SJSA1 (cell line): ENCODE data around the gene SMG6. TPM values are rescaled to one million over a fixed set of nuclear protein-coding genes. Genes with fewer than 3 reads are reported as not detected.
"Not testable (repeated sequence)": the region's sequence is repeated elsewhere in the genome, so short reads cannot be mapped to it uniquely, and the experiment has no call there.

Experiments
- DNase-seq, 2 experiments: peaks; one replicate each; pipeline ENCODE4 v3.0.0-alpha.2; 2015 to 2020; ENCODE audit warnings: low spot score in 2 of 2, low read depth in 1 of 2
- H3K27ac ChIP-seq: fragments of 250-450 bp; sonication (Bioruptor Pico); 2 replicates; pipeline ENCODE4 v1.5.1; 2020; ENCODE audit warnings: mild to moderate bottlenecking, moderate library complexity
- H3K27me3 ChIP-seq: fragments of 250-450 bp; sonication (Bioruptor Pico); replicated peaks from 2 replicates; pipeline ENCODE4 v1.5.1; 2020; ENCODE audit warnings: mild to moderate bottlenecking, moderate library complexity
- H3K36me3 ChIP-seq: fragments of 250-450 bp; sonication (Bioruptor Pico); 2 replicates; pipeline ENCODE4 v1.5.1; 2020; ENCODE audit warnings: mild to moderate bottlenecking
- H3K4me1 ChIP-seq: fragments of 250-450 bp; sonication (Bioruptor Pico); replicated peaks from 2 replicates; pipeline ENCODE4 v1.6.1; 2021; ENCODE audit warnings: mild to moderate bottlenecking
- H3K4me3 ChIP-seq: fragments of 250-450 bp; sonication (Bioruptor Pico); 2 replicates; pipeline ENCODE4 v1.5.1; 2020; ENCODE audit warnings: mild to moderate bottlenecking
- H3K9me3 ChIP-seq: fragments of 250-450 bp; sonication (Bioruptor Pico); replicated peaks from 2 replicates; pipeline ENCODE4 v1.5.1; 2020; ENCODE audit warnings: mild to moderate bottlenecking
- total RNA-seq: library from RNA; depleted of rRNA; stranded (reverse); fragments of >200 nt; shearing (Covaris generic); gene quantifications from 2 replicates; pipeline ENCODE4 v1.2.3, GENCODE V29; 2014

SMG6 gene
- total RNA-seq, 1 experiment from 2014 or later, result 23.9 TPM

GRCh38 chr17:2289878-2290478 lies 13.6 kb downstream of the SMG6 start:
- Histone ChIP-seq H3K4me1 (no peaks in the 10 kb centered on the region; the same call in 1 of the 2 replicates), H3K27ac (no peak overlapping the region), H3K9me3 (no peaks in the 10 kb centered on the region), H3K36me3 (peaks cover 62% of the 10 kb centered on the region), H3K4me3 (no peak overlapping the region), H3K27me3 (no peaks in the 10 kb centered on the region)
- no peak for DNase-seq

- Histone ChIP-seq H3K27me3 (no peaks in the 10 kb centered on the region), H3K36me3 (peaks cover 75% of the 10 kb centered on the region), H3K27ac (no peak overlapping the region), H3K4me1 (no peaks in the 10 kb centered on the region), H3K9me3 (no peaks in the 10 kb centered on the region), H3K4me3 (no peak overlapping the region)
- DNase-seq, result no peak
These were observed 20.3 kb downstream of the SMG6 start for GRCh38 chr17:2283302-2283701.

- Histone ChIP-seq H3K36me3 (peaks cover 70% of the 10 kb centered on the region), H3K27me3 (no peaks in the 10 kb centered on the region), H3K27ac (no peak overlapping the region), H3K4me3 (no peak overlapping the region), H3K9me3 (no peaks in the 10 kb centered on the region), H3K4me1 (no peaks in the 10 kb centered on the region)
- DNase-seq, result peak in 1 of 2 experiments; percentile 71
These were observed 21.2 kb downstream of the SMG6 start for GRCh38 chr17:2282297-2282873.

GRCh38 chr17:2279707-2280106 lies 23.9 kb downstream of the SMG6 start:
- no peak overlapping the region for H3K4me3 ChIP-seq
- H3K27me3 ChIP-seq, result no peaks in the 10 kb centered on the region
- no peak overlapping the region for H3K27ac ChIP-seq
- H3K9me3 ChIP-seq, result no peaks in the 10 kb centered on the region
- DNase-seq, result no peak
- H3K36me3 ChIP-seq, result peaks cover 62% of the 10 kb centered on the region
- H3K4me1 ChIP-seq, result no peaks in the 10 kb centered on the region

GRCh38 chr17:2277429-2278170 lies 26.0 kb downstream of the SMG6 start:
- Histone ChIP-seq H3K4me3 (no peak overlapping the region), H3K27ac (no peak overlapping the region), H3K9me3 (no peaks in the 10 kb centered on the region), H3K36me3 (peaks cover 44% of the 10 kb centered on the region), H3K27me3 (no peaks in the 10 kb centered on the region), H3K4me1 (no peaks in the 10 kb centered on the region)
- DNase-seq, result no peak

- no peak overlapping the region for H3K27ac ChIP-seq
- no peaks in the 10 kb centered on the region for H3K27me3 ChIP-seq
- no peak overlapping the region for H3K4me3 ChIP-seq
- H3K36me3 ChIP-seq, result peaks cover 29% of the 10 kb centered on the region
- H3K9me3 ChIP-seq, result no peaks in the 10 kb centered on the region
- DNase-seq, result no peak
- H3K4me1 ChIP-seq, result no peaks in the 10 kb centered on the region
These were observed 27.9 kb downstream of the SMG6 start for GRCh38 chr17:2275722-2276121.

GRCh38 chr17:2274414-2274813 lies 29.2 kb downstream of the SMG6 start:
- no peak overlapping the region for H3K4me3 ChIP-seq
- no peak for DNase-seq
- H3K36me3 ChIP-seq, result peaks cover 25% of the 10 kb centered on the region
- no peaks in the 10 kb centered on the region for H3K4me1 ChIP-seq
- no peaks in the 10 kb centered on the region for H3K9me3 ChIP-seq
- H3K27ac ChIP-seq, result no peak overlapping the region
- H3K27me3 ChIP-seq, result no peaks in the 10 kb centered on the region

- no peak overlapping the region for H3K27ac ChIP-seq
- DNase-seq, result no peak
- H3K36me3 ChIP-seq, result peaks cover 15% of the 10 kb centered on the region
- H3K4me1 ChIP-seq, result no peaks in the 10 kb centered on the region
- no peaks in the 10 kb centered on the region for H3K9me3 ChIP-seq
- H3K4me3 ChIP-seq, result no peak overlapping the region
- H3K27me3 ChIP-seq, result no peaks in the 10 kb centered on the region
These were observed 31.4 kb downstream of the SMG6 start for GRCh38 chr17:2271985-2272702.

- no peaks in the 10 kb centered on the region for H3K27me3 ChIP-seq
- H3K4me3 ChIP-seq, result no peak overlapping the region
- no peak for DNase-seq
- H3K27ac ChIP-seq, result no peak overlapping the region
- H3K36me3 ChIP-seq, result peaks cover 17% of the 10 kb centered on the region
- peaks cover 9% of the 10 kb centered on the region for H3K4me1 ChIP-seq
- no peaks in the 10 kb centered on the region for H3K9me3 ChIP-seq
These were observed 36.2 kb downstream of the SMG6 start for GRCh38 chr17:2267354-2267753.

GRCh38 chr17:2266865-2267228 lies 36.7 kb downstream of the SMG6 start:
- no peak for DNase-seq
- Histone ChIP-seq H3K4me3 (no peak overlapping the region), H3K36me3 (peaks cover 17% of the 10 kb centered on the region), H3K27me3 (no peaks in the 10 kb centered on the region), H3K9me3 (no peaks in the 10 kb centered on the region), H3K4me1 (peaks cover 14% of the 10 kb centered on the region), H3K27ac (no peak overlapping the region)

GRCh38 chr17:2266045-2266864 lies 37.3 kb downstream of the SMG6 start:
- no peaks in the 10 kb centered on the region for H3K9me3 ChIP-seq
- no peak overlapping the region for H3K4me3 ChIP-seq
- no peak for DNase-seq
- H3K27ac ChIP-seq, result no peak overlapping the region
- H3K4me1 ChIP-seq, result peaks cover 15% of the 10 kb centered on the region
- H3K36me3 ChIP-seq, result peaks cover 22% of the 10 kb centered on the region
- H3K27me3 ChIP-seq, result no peaks in the 10 kb centered on the region

GRCh38 chr17:2265166-2265565 lies 38.4 kb downstream of the SMG6 start:
- DNase-seq, result not testable (repeated sequence)

GRCh38 chr17:2264067-2264860 lies 39.3 kb downstream of the SMG6 start:
- no peak for DNase-seq
- Histone ChIP-seq H3K36me3 (peaks cover 24% of the 10 kb centered on the region), H3K4me3 (no peak overlapping the region), H3K4me1 (peaks cover 15% of the 10 kb centered on the region), H3K9me3 (no peaks in the 10 kb centered on the region), H3K27me3 (no peaks in the 10 kb centered on the region), H3K27ac (no peak overlapping the region)

More at GRCh38 chr17:2265166-2265565, 38.4 kb downstream of the SMG6 start:
- not testable (repeated sequence) for H3K27me3 ChIP-seq, H3K9me3 ChIP-seq, H3K4me3 ChIP-seq, H3K27ac ChIP-seq
- H3K4me1 ChIP-seq, result peaks cover 15% of the 10 kb centered on the region
- H3K36me3 ChIP-seq, result peaks cover 24% of the 10 kb centered on the region
